ENCODE data around the gene ASB2. TPM values are rescaled to one million over a fixed set of nuclear protein-coding genes. Genes with fewer than 3 reads are reported as not detected.

Gene ASB2
- total RNA-seq, 1 experiment from 2014 or later, result 0.35 TPM

DNA sequence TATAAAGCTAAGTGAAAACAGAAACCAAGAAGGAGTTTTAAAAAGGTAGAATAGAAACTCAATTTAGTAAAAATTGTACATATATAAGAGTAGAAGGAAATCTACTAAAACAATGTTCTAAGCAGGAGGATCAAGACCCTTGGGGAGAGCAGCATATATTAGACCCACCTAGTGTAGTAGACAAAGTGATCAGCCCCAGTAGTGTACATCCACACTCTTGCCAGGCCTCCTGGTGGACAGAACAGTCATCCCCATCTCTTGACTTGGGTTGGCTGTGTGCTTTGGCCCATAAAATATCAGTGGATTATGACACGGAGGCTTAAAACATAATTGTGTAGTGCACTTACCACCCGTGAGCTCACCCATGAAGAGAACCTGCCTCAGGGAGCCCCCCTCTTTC lies 38.9 kb upstream of the ASB2 start:
- Mint-ChIP-seq H3K4me3 (no peak overlapping the region), H3K27ac (no peak overlapping the region), H3K36me3 (ENCODE audit: insufficient read depth in 1 of 3, low read depth in 3 of 3) (no peaks in the 10 kb centered on the region), H3K9me3 (no peaks in the 10 kb centered on the region; a peak in 1 of 5 replicates), H3K27me3 (ENCODE audit: low read depth) (peaks cover 19% of the 10 kb centered on the region), H3K4me1 (peaks cover 3 to 18% of the 10 kb centered on the region in 2 experiments; a peak in 3 of 4 replicates)
- Histone ChIP-seq H3K14ac (ENCODE audit: insufficient read depth, low read length) (no peak overlapping the region), H2AFZ (ENCODE audit: low read length) (no peak overlapping the region), H3K27me3 (ENCODE audit: insufficient read depth, low read length) (no peaks in the 10 kb centered on the region), H4K8ac (replicated peaks; ENCODE audit: insufficient read length, low read depth, low read length) (no peak overlapping the region), H3K9ac (ENCODE audit: extremely low read depth, insufficient read length, low read length) (no peak overlapping the region), H4K91ac (ENCODE audit: insufficient read length, low read depth, low read length) (no peak overlapping the region), H3K79me2 (ENCODE audit: insufficient read depth, low read length) (no peaks in the 10 kb centered on the region), H3K23ac (ENCODE audit: insufficient read length, low read depth, low read length) (no peak overlapping the region), H2AK5ac (ENCODE audit: insufficient read length, low read length) (no peak overlapping the region), H3K56ac (ENCODE audit: insufficient read length, low read depth, low read length) (no peak overlapping the region), H3K23me2 (ENCODE audit: insufficient read length, low read depth, low read length, poor library complexity, severe bottlenecking) (no peaks in the 10 kb centered on the region), H4K5ac (ENCODE audit: insufficient read length, low read depth, low read length) (no peak overlapping the region), H3K9me3 (ENCODE audit: control insufficient read depth, low read depth, low read length) (no peaks in the 10 kb centered on the region), H3T11ph (ENCODE audit: low read length) (no peak overlapping the region), H3K4me2 (ENCODE audit: insufficient read depth, insufficient read length, low read length) (no peak overlapping the region), H3K79me1 (ENCODE audit: insufficient read depth, low read depth, low read length, poor library complexity, severe bottlenecking) (no peaks in the 10 kb centered on the region), H3K4ac (ENCODE audit: low read depth, low read length) (no peak overlapping the region), H4K20me1 (ENCODE audit: control insufficient read depth, insufficient read depth, insufficient read length) (no peaks in the 10 kb centered on the region), H2BK5ac (ENCODE audit: insufficient read length, low read length) (no peak overlapping the region), H2BK15ac (ENCODE audit: low read depth, low read length) (no peak overlapping the region), H3K18ac (ENCODE audit: insufficient read length, low read depth, low read length) (no peak overlapping the region), H2BK12ac (ENCODE audit: insufficient read length, low read depth, low read length) (no peak overlapping the region), H2BK20ac (ENCODE audit: low read depth, low read length, poor library complexity, severe bottlenecking) (no peak overlapping the region), H3K27ac (ENCODE audit: insufficient read length, low read depth, low read length) (no peak overlapping the region), H3K4me1 (ENCODE audit: insufficient read depth, low read length) (no peaks in the 10 kb centered on the region), H2BK120ac (ENCODE audit: low read depth, low read length, poor library complexity, severe bottlenecking) (no peak overlapping the region)
- TF ChIP-seq, protein P1, sequence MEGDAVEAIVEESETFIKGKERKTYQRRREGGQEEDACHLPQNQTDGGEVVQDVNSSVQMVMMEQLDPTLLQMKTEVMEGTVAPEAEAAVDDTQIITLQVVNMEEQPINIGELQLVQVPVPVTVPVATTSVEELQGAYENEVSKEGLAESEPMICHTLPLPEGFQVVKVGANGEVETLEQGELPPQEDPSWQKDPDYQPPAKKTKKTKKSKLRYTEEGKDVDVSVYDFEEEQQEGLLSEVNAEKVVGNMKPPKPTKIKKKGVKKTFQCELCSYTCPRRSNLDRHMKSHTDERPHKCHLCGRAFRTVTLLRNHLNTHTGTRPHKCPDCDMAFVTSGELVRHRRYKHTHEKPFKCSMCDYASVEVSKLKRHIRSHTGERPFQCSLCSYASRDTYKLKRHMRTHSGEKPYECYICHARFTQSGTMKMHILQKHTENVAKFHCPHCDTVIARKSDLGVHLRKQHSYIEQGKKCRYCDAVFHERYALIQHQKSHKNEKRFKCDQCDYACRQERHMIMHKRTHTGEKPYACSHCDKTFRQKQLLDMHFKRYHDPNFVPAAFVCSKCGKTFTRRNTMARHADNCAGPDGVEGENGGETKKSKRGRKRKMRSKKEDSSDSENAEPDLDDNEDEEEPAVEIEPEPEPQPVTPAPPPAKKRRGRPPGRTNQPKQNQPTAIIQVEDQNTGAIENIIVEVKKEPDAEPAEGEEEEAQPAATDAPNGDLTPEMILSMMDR (conservative IDR thresholded peaks at IDR 0.05), result 0 out of 3 replicates have a peak, but pooled peaks have one; percentile 18
- WGBS (ENCODE audit: extremely low coverage, insufficient read length, low lambda C conversion rate), result no CpG with 5 or more reads among the region's 2 CpGs
- no peak for DNase-seq
